Measurements from ENCODE around the gene EEFSEC. TPM values are rescaled to one million over a fixed set of nuclear protein-coding genes. Genes with fewer than 3 reads are reported as not detected.

EEFSEC gene
- total RNA-seq, 1 experiment from 2014 or later, result 9.5 TPM

DNA sequence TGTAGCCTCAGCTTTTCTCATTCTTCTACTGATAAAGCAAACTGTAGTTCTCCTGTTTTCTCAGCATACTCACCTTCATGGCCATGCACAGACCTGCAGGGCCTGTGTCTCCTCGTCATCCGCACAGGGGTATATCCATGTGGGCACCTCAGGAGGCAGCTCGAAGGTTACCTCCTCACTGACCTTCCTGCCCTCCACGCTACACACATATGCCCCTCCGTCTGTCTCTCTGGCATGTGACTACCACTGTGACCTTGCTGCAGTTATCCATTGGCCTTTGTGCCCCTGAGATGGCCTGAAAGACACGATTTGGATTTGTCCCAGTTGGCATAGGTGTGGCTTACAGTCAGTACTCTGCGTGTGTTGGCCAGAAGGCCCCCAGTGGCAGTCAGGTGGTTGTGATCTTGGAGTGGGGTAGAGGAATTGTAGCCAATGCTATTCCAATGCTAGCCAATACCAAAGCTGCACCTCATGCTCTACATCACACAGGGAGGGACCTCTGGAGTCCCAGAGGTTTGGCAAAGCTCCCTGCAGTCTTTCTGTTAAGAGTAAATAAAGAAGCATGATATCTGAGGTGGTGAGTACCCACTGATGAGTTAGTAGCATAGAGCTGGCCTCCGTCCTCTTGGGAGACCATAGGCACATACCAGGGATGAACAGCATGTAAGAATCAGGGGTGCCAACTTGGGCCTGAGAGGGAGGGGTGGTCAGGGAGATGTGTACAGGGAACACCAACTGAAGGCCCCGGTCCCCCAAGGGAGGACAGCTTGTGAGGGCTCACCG, 143.4 kb downstream of the EEFSEC start:
- Histone ChIP-seq H2BK5ac (ENCODE audit: insufficient read length, low read length) (no peak overlapping the region), H3K23me2 (ENCODE audit: insufficient read length, low read depth, low read length, poor library complexity, severe bottlenecking) (no peaks in the 10 kb centered on the region), H2AFZ (ENCODE audit: low read length) (no peak overlapping the region), H2BK20ac (ENCODE audit: low read depth, low read length, poor library complexity, severe bottlenecking) (no peak overlapping the region), H3K27me3 (ENCODE audit: insufficient read depth, low read length) (no peaks in the 10 kb centered on the region), H4K5ac (ENCODE audit: insufficient read length, low read depth, low read length) (no peak overlapping the region), H3K79me2 (ENCODE audit: insufficient read depth, low read length) (no peaks in the 10 kb centered on the region), H3T11ph (ENCODE audit: low read length) (no peak overlapping the region), H3K56ac (ENCODE audit: insufficient read length, low read depth, low read length) (no peak overlapping the region), H3K79me1 (ENCODE audit: insufficient read depth, low read depth, low read length, poor library complexity, severe bottlenecking) (no peaks in the 10 kb centered on the region), H2BK15ac (ENCODE audit: low read depth, low read length) (no peak overlapping the region), H4K91ac (ENCODE audit: insufficient read length, low read depth, low read length) (no peak overlapping the region), H3K4me1 (ENCODE audit: insufficient read depth, low read length) (no peaks in the 10 kb centered on the region), H3K9ac (ENCODE audit: extremely low read depth, insufficient read length, low read length) (no peak overlapping the region), H3K9me3 (ENCODE audit: control insufficient read depth, low read depth, low read length) (no peaks in the 10 kb centered on the region), H2AK5ac (ENCODE audit: insufficient read length, low read length) (no peak overlapping the region), H2BK120ac (ENCODE audit: low read depth, low read length, poor library complexity, severe bottlenecking) (no peak overlapping the region), H2BK12ac (ENCODE audit: insufficient read length, low read depth, low read length) (no peak overlapping the region), H3K14ac (ENCODE audit: insufficient read depth, low read length) (no peak overlapping the region), H3K18ac (ENCODE audit: insufficient read length, low read depth, low read length) (no peak overlapping the region), H3K27ac (ENCODE audit: insufficient read length, low read depth, low read length) (no peak overlapping the region), H4K8ac (replicated peaks; ENCODE audit: insufficient read length, low read depth, low read length) (no peak overlapping the region), H3K23ac (ENCODE audit: insufficient read length, low read depth, low read length) (no peak overlapping the region), H4K20me1 (ENCODE audit: control insufficient read depth, insufficient read depth, insufficient read length) (no peaks in the 10 kb centered on the region), H3K4ac (ENCODE audit: low read depth, low read length) (no peak overlapping the region), H3K4me2 (ENCODE audit: insufficient read depth, insufficient read length, low read length) (no peak overlapping the region)
- Mint-ChIP-seq H3K4me3 (no peak overlapping the region), H3K9me3 (no peaks in the 10 kb centered on the region), H3K36me3 (ENCODE audit: insufficient read depth in 1 of 3, low read depth in 3 of 3) (no peaks in the 10 kb centered on the region), H3K27me3 (ENCODE audit: low read depth) (no peaks in the 10 kb centered on the region), H3K4me1 (no peaks in the 10 kb centered on the region), H3K27ac (no peak overlapping the region)
- WGBS (ENCODE audit: extremely low coverage, insufficient read length, low lambda C conversion rate), result no CpG with 5 or more reads among the region's 10 CpGs
- TF ChIP-seq, protein P1, sequence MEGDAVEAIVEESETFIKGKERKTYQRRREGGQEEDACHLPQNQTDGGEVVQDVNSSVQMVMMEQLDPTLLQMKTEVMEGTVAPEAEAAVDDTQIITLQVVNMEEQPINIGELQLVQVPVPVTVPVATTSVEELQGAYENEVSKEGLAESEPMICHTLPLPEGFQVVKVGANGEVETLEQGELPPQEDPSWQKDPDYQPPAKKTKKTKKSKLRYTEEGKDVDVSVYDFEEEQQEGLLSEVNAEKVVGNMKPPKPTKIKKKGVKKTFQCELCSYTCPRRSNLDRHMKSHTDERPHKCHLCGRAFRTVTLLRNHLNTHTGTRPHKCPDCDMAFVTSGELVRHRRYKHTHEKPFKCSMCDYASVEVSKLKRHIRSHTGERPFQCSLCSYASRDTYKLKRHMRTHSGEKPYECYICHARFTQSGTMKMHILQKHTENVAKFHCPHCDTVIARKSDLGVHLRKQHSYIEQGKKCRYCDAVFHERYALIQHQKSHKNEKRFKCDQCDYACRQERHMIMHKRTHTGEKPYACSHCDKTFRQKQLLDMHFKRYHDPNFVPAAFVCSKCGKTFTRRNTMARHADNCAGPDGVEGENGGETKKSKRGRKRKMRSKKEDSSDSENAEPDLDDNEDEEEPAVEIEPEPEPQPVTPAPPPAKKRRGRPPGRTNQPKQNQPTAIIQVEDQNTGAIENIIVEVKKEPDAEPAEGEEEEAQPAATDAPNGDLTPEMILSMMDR (conservative IDR thresholded peaks at IDR 0.05), result no peak
- DNase-seq, result peak; percentile 20
